HepG2 (cell line): ENCODE data around the gene FKBP8. TPM values are rescaled to one million over a fixed set of nuclear protein-coding genes. Genes with fewer than 3 reads are reported as not detected.

ENCODE experiments used
- ARNT2 ChIP-seq: sonication (generic); formaldehyde crosslinking; IDR thresholded peaks from 2 replicates; pipeline ENCODE4 v1.8.0; 2022; ENCODE audit warnings: mild to moderate bottlenecking, low read depth, missing genetic modification reagents, moderate library complexity
- DMAP1 ChIP-seq: IDR thresholded peaks from 2 replicates; pipeline ENCODE4 v1.6.1; 2016
- FOXJ3 ChIP-seq: sonication (generic); formaldehyde crosslinking; IDR thresholded peaks from 2 replicates; pipeline ENCODE4 v1.4.0; 2020; ENCODE audit warnings: missing genetic modification reagents, mild to moderate bottlenecking, borderline replicate concordance
- PRDM15 ChIP-seq: sonication (generic); formaldehyde crosslinking; IDR thresholded peaks from 2 replicates; pipeline ENCODE4 v1.4.0; 2020; ENCODE audit warnings: missing genetic modification reagents
- ZBTB4 ChIP-seq: sonication (generic); formaldehyde crosslinking; IDR thresholded peaks from 2 replicates; pipeline ENCODE4 v1.4.0; 2020; ENCODE audit warnings: missing genetic modification reagents, mild to moderate bottlenecking, borderline replicate concordance
- ZNF446 ChIP-seq: sonication (generic); formaldehyde crosslinking; IDR thresholded peaks from 2 replicates; pipeline ENCODE4 v1.5.0; 2020; ENCODE audit warnings: mild to moderate bottlenecking, missing genetic modification reagents
- ZNF883 ChIP-seq: sonication (generic); formaldehyde crosslinking; IDR thresholded peaks from 2 replicates; pipeline ENCODE4 v1.5.1; 2020; ENCODE audit warnings: mild to moderate bottlenecking, missing genetic modification reagents; ENCODE audit errors: not compliant biosample characterization
- polyA plus RNA-seq, 8 experiments: library from polyadenylated mRNA; depleted of rRNA in 3 of 8; stranded (reverse) in 7 of 8; unstranded in 1 of 8; fragments of >200 nt; fragmentation: Illumina TruSeq in 4 of 8; extraction: Trizol in 4 of 8; gene quantifications; 2 replicates each; pipeline versions ENCODE4 v1.2.1 to v1.2.3, GENCODE V29; 2011 to 2016; ENCODE audit warnings: low read depth in 4 of 8, missing spikeins in 1 of 8, mixed read lengths in 1 of 8; ENCODE audit not compliant: insufficient read depth in 1 of 8
- total RNA-seq, 5 experiments: library from RNA; depleted of rRNA; stranded (reverse); fragments of >200 nt; fragmentation: Illumina TruSeq; extraction: Trizol; gene quantifications; 2 replicates each; pipeline ENCODE4 v1.2.3, GENCODE V29; 2016; ENCODE audit warnings: low read depth in 1 of 5
- TF ChIP-seq, protein P1 (sequence below): IDR thresholded peaks from 2 replicates; pipeline ENCODE4 v1.6.1; 2016; ENCODE audit warnings: missing genetic modification reagents, missing compliant biosample characterization
- TF ChIP-seq, protein P2 (sequence below): IDR thresholded peaks from 2 replicates; pipeline ENCODE4 v1.6.1; 2016; ENCODE audit warnings: missing compliant biosample characterization, missing genetic modification reagents, borderline replicate concordance

The FKBP8 gene
- total and polyA plus RNA-seq, 2 of the 13 experiments (the other 11 are each of a cell fraction or from before 2014, with no cell fraction given): 81.7 to 93.9 TPM

- peak; percentile 82; the same call in 1 of the 2 replicates for TF ChIP-seq ZBTB4 (CRISPR knock-in tag)
- TF ChIP-seq DMAP1 (CRISPR knock-in tag): peak; percentile 73; the same call in 1 of the 2 replicates
- TF ChIP-seq, protein P1, sequence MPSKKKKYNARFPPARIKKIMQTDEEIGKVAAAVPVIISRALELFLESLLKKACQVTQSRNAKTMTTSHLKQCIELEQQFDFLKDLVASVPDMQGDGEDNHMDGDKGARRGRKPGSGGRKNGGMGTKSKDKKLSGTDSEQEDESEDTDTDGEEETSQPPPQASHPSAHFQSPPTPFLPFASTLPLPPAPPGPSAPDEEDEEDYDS (CRISPR knock-in tag): no peak
- TF ChIP-seq ZNF446: peak; percentile 98; the same call in 1 of the 2 replicates
- TF ChIP-seq FOXJ3 (CRISPR knock-in tag): no peak; the same call in 1 of the 2 replicates
- TF ChIP-seq ZNF883 (CRISPR knock-in tag): peak; percentile 77
- TF ChIP-seq PRDM15 (CRISPR knock-in tag): peak; percentile 75
- TF ChIP-seq, protein P2, sequence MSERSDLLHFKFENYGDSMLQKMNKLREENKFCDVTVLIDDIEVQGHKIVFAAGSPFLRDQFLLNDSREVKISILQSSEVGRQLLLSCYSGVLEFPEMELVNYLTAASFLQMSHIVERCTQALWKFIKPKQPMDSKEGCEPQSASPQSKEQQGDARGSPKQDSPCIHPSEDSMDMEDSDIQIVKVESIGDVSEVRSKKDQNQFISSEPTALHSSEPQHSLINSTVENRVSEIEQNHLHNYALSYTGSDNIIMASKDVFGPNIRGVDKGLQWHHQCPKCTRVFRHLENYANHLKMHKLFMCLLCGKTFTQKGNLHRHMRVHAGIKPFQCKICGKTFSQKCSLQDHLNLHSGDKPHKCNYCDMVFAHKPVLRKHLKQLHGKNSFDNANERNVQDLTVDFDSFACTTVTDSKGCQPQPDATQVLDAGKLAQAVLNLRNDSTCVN (CRISPR knock-in tag): peak; percentile 92
- peak; percentile 98 for TF ChIP-seq ARNT2
Measured at GRCh38 chr19:18589380-18590272, 46.3 kb upstream of the FKBP8 start (continued).
